HL-60 (cell line): ENCODE data around the gene DNAJB5.
A peak's percentile ranks its signal among the peaks of the same experiment; 100 is the strongest.

ENCODE experiments used
- DNase-seq, 2 experiments: peaks; one replicate each; pipeline ENCODE4 v3.0.0-alpha.2; 2010 to 2020; ENCODE audit warnings: low read depth in 1 of 2, low spot score in 1 of 2
- H3K27ac ChIP-seq: fragments of 250-450 bp; sonication (Bioruptor Pico); replicated peaks from 2 replicates; pipeline ENCODE4 v1.5.1; 2020; ENCODE audit warnings: mild to moderate bottlenecking, moderate library complexity
- H3K27me3 ChIP-seq: fragments of 250-450 bp; sonication (Bioruptor Pico); 2 replicates; pipeline ENCODE4 v1.5.1; 2021; ENCODE audit warnings: mild to moderate bottlenecking, moderate library complexity; ENCODE audit not compliant: insufficient read depth, poor library complexity, severe bottlenecking
- H3K4me3 ChIP-seq: replicated peaks from 2 replicates; pipeline ENCODE4 v1.5.1; 2011; ENCODE audit warnings: mild to moderate bottlenecking, control low read depth, low read length; ENCODE audit not compliant: insufficient read depth
- GABPA ChIP-seq: IDR thresholded peaks from 2 replicates; pipeline ENCODE4 v1.6.1; 2012; ENCODE audit warnings: low read depth
- POLR2AphosphoS5 ChIP-seq: IDR thresholded peaks from 2 replicates; pipeline ENCODE4 v1.6.1; 2012; ENCODE audit warnings: low read depth
- SPI1 ChIP-seq: IDR thresholded peaks from 2 replicates; pipeline ENCODE4 v1.6.1; 2012; ENCODE audit warnings: low read depth, mild to moderate bottlenecking, borderline replicate concordance
- TF ChIP-seq, protein P1 (sequence below): IDR thresholded peaks from one replicate; pipeline ENCODE4 v1.5.1; 2011; ENCODE audit warnings: low read length, control low read depth, inconsistent platforms; ENCODE audit not compliant: insufficient read depth
- TF ChIP-seq, protein P2 (sequence below): IDR thresholded peaks from 2 replicates; pipeline ENCODE4 v1.6.1; 2012; ENCODE audit warnings: low read depth; ENCODE audit not compliant: insufficient replicate concordance

Gene DNAJB5

DNA sequence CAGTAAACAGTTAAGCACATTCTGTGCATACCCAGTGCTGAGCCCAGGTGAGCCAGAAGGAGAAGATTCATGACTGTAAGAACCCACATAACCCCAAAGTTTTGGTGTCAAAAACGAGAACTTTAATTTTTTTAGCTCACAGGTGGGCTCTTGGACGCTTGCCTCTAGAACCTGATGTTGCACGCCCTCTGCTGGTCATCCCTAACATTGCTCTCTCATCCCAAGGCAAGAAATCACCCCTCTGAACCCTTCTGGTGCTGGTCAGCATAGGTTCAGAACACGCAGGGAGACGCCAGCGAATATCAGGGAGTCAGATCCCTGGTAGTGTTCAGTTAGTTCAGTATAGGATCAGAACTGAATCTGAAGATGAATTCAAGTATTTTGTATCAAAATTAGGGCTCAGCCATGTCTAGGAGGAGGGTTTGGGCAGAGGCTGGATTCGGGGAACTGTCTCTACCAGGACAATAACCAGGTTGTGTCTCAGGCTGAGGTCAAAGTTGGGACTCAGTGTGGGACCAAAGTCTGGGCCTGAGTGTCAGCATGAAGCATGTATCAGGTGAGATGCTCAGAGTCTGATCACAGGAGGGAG, 4.1 kb upstream of the DNAJB5 start:
- DNase-seq: peak in 1 of 2 experiments; percentile 60
- no peak overlapping the region for H3K27ac ChIP-seq

GRCh38 chr9:34986540-34987047, 3.0 kb upstream of the DNAJB5 start:
- H3K4me3 ChIP-seq: no peak overlapping the region
- TF ChIP-seq, protein P1, sequence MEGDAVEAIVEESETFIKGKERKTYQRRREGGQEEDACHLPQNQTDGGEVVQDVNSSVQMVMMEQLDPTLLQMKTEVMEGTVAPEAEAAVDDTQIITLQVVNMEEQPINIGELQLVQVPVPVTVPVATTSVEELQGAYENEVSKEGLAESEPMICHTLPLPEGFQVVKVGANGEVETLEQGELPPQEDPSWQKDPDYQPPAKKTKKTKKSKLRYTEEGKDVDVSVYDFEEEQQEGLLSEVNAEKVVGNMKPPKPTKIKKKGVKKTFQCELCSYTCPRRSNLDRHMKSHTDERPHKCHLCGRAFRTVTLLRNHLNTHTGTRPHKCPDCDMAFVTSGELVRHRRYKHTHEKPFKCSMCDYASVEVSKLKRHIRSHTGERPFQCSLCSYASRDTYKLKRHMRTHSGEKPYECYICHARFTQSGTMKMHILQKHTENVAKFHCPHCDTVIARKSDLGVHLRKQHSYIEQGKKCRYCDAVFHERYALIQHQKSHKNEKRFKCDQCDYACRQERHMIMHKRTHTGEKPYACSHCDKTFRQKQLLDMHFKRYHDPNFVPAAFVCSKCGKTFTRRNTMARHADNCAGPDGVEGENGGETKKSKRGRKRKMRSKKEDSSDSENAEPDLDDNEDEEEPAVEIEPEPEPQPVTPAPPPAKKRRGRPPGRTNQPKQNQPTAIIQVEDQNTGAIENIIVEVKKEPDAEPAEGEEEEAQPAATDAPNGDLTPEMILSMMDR: no peak
- TF ChIP-seq, protein P2, sequence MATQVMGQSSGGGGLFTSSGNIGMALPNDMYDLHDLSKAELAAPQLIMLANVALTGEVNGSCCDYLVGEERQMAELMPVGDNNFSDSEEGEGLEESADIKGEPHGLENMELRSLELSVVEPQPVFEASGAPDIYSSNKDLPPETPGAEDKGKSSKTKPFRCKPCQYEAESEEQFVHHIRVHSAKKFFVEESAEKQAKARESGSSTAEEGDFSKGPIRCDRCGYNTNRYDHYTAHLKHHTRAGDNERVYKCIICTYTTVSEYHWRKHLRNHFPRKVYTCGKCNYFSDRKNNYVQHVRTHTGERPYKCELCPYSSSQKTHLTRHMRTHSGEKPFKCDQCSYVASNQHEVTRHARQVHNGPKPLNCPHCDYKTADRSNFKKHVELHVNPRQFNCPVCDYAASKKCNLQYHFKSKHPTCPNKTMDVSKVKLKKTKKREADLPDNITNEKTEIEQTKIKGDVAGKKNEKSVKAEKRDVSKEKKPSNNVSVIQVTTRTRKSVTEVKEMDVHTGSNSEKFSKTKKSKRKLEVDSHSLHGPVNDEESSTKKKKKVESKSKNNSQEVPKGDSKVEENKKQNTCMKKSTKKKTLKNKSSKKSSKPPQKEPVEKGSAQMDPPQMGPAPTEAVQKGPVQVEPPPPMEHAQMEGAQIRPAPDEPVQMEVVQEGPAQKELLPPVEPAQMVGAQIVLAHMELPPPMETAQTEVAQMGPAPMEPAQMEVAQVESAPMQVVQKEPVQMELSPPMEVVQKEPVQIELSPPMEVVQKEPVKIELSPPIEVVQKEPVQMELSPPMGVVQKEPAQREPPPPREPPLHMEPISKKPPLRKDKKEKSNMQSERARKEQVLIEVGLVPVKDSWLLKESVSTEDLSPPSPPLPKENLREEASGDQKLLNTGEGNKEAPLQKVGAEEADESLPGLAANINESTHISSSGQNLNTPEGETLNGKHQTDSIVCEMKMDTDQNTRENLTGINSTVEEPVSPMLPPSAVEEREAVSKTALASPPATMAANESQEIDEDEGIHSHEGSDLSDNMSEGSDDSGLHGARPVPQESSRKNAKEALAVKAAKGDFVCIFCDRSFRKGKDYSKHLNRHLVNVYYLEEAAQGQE: no peak
- TF ChIP-seq SPI1 (peak; percentile 68), POLR2AphosphoS5 (no peak)
- H3K27me3 ChIP-seq: peaks cover 9% of the 10 kb centered on the region
- H3K27ac ChIP-seq: no peak overlapping the region
- peak; percentile 53 to 88 for DNase-seq

More for the DNA sequence above, 4.1 kb upstream of the DNAJB5 start:
- no peak overlapping the region for H3K4me3 ChIP-seq
- peaks cover 7% of the 10 kb centered on the region for H3K27me3 ChIP-seq
- TF ChIP-seq SPI1: no peak
- TF ChIP-seq, protein P2: peak; percentile 77
- TF ChIP-seq GABPA: no peak
- TF ChIP-seq, protein P1: peak; percentile 70

- Histone ChIP-seq H3K27ac (no peak overlapping the region), H3K4me3 (no peak overlapping the region), H3K27me3 (peaks cover 9% of the 10 kb centered on the region)
- no peak for DNase-seq
- TF ChIP-seq POLR2AphosphoS5 (no peak), SPI1 (no peak), GABPA (no peak)
- TF ChIP-seq, protein P1: no peak
- TF ChIP-seq, protein P2: no peak
These were observed 2.2 kb upstream of the DNAJB5 start for GRCh38 chr9:34987160-34987901.
